ENCODE data around the gene IREB2. TPM values are rescaled to one million over a fixed set of nuclear protein-coding genes. Genes with fewer than 3 reads are reported as not detected.
A peak's percentile ranks its signal among the peaks of the same experiment; 100 is the strongest.

IREB2 gene
- total RNA-seq, 1 experiment from 2014 or later, result 89.5 TPM

DNA sequence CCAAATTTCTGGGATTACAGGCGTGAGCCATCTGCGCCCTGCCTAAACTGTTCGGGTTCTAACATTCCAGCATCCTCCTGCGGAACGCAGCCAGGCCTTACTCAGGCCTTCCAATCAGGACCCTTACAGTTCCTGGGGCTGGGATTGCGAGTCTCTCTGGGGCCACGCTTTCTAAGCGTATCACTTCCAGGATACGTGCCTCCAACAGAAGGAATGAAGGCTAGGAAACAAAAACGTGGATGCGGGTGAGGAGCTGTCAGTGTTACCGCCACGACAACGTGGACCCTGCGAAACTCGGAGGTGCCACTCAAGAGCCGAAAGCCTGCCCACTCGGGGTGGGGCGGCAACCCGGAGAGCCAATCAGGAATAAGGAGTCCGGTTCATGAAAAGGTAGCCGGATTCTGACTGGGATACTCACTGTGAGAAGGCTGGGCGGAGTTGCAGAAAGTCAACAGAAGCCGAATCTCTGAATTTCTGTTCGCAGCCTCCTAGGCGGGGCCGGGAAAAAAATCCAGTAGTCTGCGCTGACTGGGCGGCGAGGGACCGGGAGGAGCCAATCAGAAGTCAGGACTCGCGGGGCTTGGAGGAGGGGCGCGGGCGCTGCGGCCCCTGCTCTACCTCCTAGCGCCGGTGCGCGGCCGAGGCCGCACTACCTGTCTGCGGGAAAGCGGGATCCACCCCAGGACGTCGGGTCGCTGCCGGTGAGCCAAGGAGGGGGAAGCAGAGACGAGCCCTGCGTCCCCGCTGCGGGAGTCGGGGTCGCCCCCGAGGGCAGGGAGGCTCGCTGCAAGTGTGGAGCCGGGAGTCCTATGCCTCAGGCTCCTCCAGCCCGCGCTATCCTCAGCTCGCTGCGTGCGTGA lies 69.2 kb downstream of the IREB2 start, which contains the start of gene HYKK:
HYKK (plus strand) TSS at position 607 of the 860 bp plus-strand sequence. CDS start 5,512 bp downstream, outside the sequence.
- ATAC-seq, result peak; percentile 94
- ChIA-PET POLR2A (interaction anchor here (0.9 to 1.9 kb wide), 2 partner anchors 58 to 208 kb away, joined by 3 to 7 read pairs; partner anchors contain the start of genes CHRNA5 and SKIC8), CTCF (interaction anchor here (1.0 to 1.3 kb wide), 5 partner anchors 25 to 84 kb away, joined by 3 to 10 read pairs (median 3); partner anchors contain the start of gene PSMA4)
- peak; percentile 60; the same call in 1 of the 2 replicates for TF ChIP-seq SP1 (CRISPR knock-in tag; conservative IDR thresholded peaks at IDR 0.05)
- 0 out of 2 replicates have a peak, but pooled peaks have one; percentile 52 for TF ChIP-seq HMGXB4 (CRISPR knock-in tag; IDR thresholded peaks at IDR 0.05)
- 0 out of 2 replicates have a peak, but pooled peaks have one; percentile 9 for TF ChIP-seq ZNF423 (CRISPR knock-in tag; IDR thresholded peaks at IDR 0.05)
- peak; percentile 52; the same call in 1 of the 2 replicates for TF ChIP-seq GABPB1 (CRISPR knock-in tag; IDR thresholded peaks at IDR 0.05)
- TF ChIP-seq MYBL2 (CRISPR knock-in tag; IDR thresholded peaks at IDR 0.05), result 0 out of 2 replicates have a peak, but pooled peaks have one; percentile 14
- no peak for TF ChIP-seq CREM (CRISPR knock-in tag; IDR thresholded peaks at IDR 0.05)
- TF ChIP-seq ZNF232 (CRISPR knock-in tag; IDR thresholded peaks at IDR 0.05), result no peak
- Mint-ChIP-seq H3K4me3 (peak within 1 kb of the TSS; percentile 90), H3K4me1 (peaks cover 7% of the 10 kb centered on the region), H3K27me3 (ENCODE audit: low read depth) (peaks cover 30% of the 10 kb centered on the region), H3K27ac (peak within 1 kb of the TSS; percentile 93), H3K36me3 (peaks cover 3% of the 10 kb centered on the region; the same call in 1 of the 2 replicates), H3K9me3 (peaks cover 18% of the 10 kb centered on the region)
- DNase-seq (ENCODE audit: low spot score), result peak; percentile 96

GRCh38 chr15:78507831-78508160 lies 69.8 kb downstream of the IREB2 start:
- ChIA-PET POLR2A (interaction anchor here (0.9 to 1.9 kb wide), 2 partner anchors 58 to 208 kb away, joined by 3 to 7 read pairs; partner anchors contain the start of genes CHRNA5 and SKIC8), CTCF (interaction anchor here (1.0 to 1.3 kb wide), 5 partner anchors 25 to 85 kb away, joined by 3 to 10 read pairs (median 3); partner anchors contain the start of gene PSMA4)
- no peak for DNase-seq (ENCODE audit: low spot score)
- ATAC-seq, result peak; percentile 22
- H3K4me1 Mint-ChIP-seq, result peaks cover 7% of the 10 kb centered on the region
- no peaks in the 10 kb centered on the region for H3K36me3 Mint-ChIP-seq
- peak overlapping the region; percentile 90 for H3K4me3 Mint-ChIP-seq
- peaks cover 14% of the 10 kb centered on the region for H3K9me3 Mint-ChIP-seq
- peaks cover 30% of the 10 kb centered on the region for H3K27me3 Mint-ChIP-seq (ENCODE audit: low read depth)
- TF ChIP-seq ETV6 (CRISPR knock-in tag; IDR thresholded peaks at IDR 0.05) (0 out of 2 replicates have a peak, but pooled peaks have one; percentile 14), ZNF317 (CRISPR knock-in tag; IDR thresholded peaks at IDR 0.05; ENCODE audit: borderline replicate concordance, low read depth) (no peak), JAZF1 (CRISPR knock-in tag; IDR thresholded peaks at IDR 0.05) (no peak), JUN (CRISPR knock-in tag; IDR thresholded peaks at IDR 0.05) (no peak), CBFB (CRISPR knock-in tag; IDR thresholded peaks at IDR 0.05; ENCODE audit: low read depth) (no peak), FOXJ3 (CRISPR knock-in tag; IDR thresholded peaks at IDR 0.05; ENCODE audit: borderline replicate concordance) (no peak), ZMAT4 (CRISPR knock-in tag; IDR thresholded peaks at IDR 0.05) (no peak), TEAD1 (CRISPR knock-in tag; IDR thresholded peaks at IDR 0.05) (no peak)
- TF ChIP-seq, protein P1, sequence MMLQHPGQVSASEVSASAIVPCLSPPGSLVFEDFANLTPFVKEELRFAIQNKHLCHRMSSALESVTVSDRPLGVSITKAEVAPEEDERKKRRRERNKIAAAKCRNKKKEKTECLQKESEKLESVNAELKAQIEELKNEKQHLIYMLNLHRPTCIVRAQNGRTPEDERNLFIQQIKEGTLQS (CRISPR knock-in tag; conservative IDR thresholded peaks at IDR 0.05), result no peak
- H3K27ac Mint-ChIP-seq, result no peak overlapping the region

DNA sequence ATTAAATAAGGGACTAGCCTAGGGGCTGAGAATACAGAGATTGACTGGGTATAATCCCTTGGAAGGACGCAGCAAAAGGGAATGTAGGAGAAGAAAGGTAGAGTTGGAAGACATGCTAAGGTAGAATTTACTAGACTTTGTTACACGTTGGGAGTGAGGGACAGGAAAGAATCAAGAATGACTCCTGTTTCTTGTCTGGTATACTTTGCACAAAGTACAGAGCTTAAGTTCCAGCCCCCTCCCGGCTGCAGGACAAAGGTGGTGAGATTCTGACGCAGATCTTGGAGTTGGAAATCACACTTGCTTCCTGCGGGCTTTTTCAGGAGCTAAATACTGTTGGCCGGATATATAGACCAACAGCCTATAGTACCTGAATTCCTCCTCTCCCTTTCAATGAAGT lies 70.3 kb downstream of the IREB2 start:
- H3K4me1 Mint-ChIP-seq, result peaks cover 7% of the 10 kb centered on the region
- peaks cover 30% of the 10 kb centered on the region for H3K27me3 Mint-ChIP-seq (ENCODE audit: low read depth)
- peaks cover 14% of the 10 kb centered on the region for H3K9me3 Mint-ChIP-seq
- DNase-seq (ENCODE audit: low spot score) (no peak), ATAC-seq (no peak)
- H3K27ac Mint-ChIP-seq, result no peak overlapping the region
- H3K36me3 Mint-ChIP-seq, result no peaks in the 10 kb centered on the region
- CTCF ChIA-PET, result interaction anchor here (1.0 to 1.3 kb wide), 5 partner anchors 26 to 85 kb away, joined by 3 to 10 read pairs (median 3); partner anchors contain the start of gene PSMA4
- POLR2A ChIA-PET, result interaction anchor here (1.9 kb wide), 1 partner anchor 57 kb away, joined by 7 read pairs; the partner anchor contains the start of gene CHRNA5
- peak overlapping the region; percentile 90 for H3K4me3 Mint-ChIP-seq
- TF ChIP-seq KAT7 (CRISPR knock-in tag; IDR thresholded peaks at IDR 0.05; ENCODE audit: borderline replicate concordance), result no peak
- no peak for TF ChIP-seq NFE2L1 (CRISPR knock-in tag; IDR thresholded peaks at IDR 0.05)
- TF ChIP-seq CREB1 (CRISPR knock-in tag; IDR thresholded peaks at IDR 0.05), result no peak
- TF ChIP-seq, protein P2, sequence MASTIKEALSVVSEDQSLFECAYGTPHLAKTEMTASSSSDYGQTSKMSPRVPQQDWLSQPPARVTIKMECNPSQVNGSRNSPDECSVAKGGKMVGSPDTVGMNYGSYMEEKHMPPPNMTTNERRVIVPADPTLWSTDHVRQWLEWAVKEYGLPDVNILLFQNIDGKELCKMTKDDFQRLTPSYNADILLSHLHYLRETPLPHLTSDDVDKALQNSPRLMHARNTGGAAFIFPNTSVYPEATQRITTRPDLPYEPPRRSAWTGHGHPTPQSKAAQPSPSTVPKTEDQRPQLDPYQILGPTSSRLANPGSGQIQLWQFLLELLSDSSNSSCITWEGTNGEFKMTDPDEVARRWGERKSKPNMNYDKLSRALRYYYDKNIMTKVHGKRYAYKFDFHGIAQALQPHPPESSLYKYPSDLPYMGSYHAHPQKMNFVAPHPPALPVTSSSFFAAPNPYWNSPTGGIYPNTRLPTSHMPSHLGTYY (CRISPR knock-in tag; IDR thresholded peaks at IDR 0.05), result no peak
- no peak for TF ChIP-seq ATF6 (CRISPR knock-in tag; IDR thresholded peaks at IDR 0.05)
- TF ChIP-seq FOXP1 (CRISPR knock-in tag; IDR thresholded peaks at IDR 0.05; ENCODE audit: borderline replicate concordance), result no peak
- TF ChIP-seq, protein P3, sequence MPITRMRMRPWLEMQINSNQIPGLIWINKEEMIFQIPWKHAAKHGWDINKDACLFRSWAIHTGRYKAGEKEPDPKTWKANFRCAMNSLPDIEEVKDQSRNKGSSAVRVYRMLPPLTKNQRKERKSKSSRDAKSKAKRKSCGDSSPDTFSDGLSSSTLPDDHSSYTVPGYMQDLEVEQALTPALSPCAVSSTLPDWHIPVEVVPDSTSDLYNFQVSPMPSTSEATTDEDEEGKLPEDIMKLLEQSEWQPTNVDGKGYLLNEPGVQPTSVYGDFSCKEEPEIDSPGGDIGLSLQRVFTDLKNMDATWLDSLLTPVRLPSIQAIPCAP (CRISPR knock-in tag; IDR thresholded peaks at IDR 0.05), result no peak
- no peak for TF ChIP-seq ZNF232 (CRISPR knock-in tag; IDR thresholded peaks at IDR 0.05)
- TF ChIP-seq FOXK1 (CRISPR knock-in tag; IDR thresholded peaks at IDR 0.05), result no peak

All from WTC11 (cell line).